ENCODE measurements around the gene APPBP2.
"Not testable (repeated sequence)": the region's sequence is repeated elsewhere in the genome, so short reads cannot be mapped to it uniquely, and the experiment has no call there.

APPBP2 gene

DNA sequence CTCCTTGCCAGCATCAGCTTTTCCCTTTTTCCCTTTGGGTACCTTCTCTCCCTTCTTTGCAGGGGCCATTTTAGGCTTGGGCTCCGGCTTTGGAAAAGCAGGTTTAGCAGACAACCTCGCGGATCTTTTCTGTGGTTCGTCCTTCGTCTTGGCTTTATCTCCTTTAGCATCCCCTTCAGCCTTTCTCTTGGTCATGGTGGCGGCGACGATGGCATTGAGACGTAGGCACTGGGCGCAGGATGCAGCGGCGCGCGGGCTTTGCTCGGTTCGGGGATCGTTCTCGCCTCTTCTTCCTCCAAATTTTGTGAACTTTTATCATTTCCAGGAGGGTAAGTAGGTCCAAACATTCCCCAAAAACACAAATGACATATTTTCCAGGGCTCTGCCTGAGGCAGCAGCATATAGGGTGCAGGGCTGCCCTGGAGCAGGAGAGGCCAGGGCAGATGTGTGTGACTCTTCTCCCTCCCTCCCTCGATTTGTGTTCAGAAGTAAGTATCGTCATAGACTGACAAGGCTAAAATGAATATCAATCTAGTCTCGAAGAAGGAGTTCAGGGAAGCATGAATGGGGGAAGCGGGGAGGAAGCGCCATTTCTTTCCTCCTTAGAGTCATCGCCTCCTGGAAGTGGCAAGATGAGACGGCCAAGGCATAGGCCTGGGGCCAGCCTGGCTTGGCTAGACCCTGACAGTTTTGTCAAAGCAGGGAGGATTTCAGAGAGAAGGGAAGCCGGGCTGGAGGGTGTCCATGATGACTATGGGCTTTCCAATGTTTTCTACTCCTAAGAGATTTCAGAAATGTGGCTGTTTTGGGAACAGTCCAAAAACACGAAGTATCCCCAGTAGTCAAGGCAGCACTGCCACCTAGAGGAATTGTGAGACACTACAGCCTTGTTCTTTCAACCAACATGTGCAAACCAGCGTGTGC, 90.5 kb downstream of the APPBP2 start:
- DNase-seq, result peak; percentile 55
- no peaks in the 10 kb centered on the region for H3K36me3 ChIP-seq
- H3K4me3 ChIP-seq (ENCODE audit: low read depth, low read length), result no peak overlapping the region
- peaks cover 13% of the 10 kb centered on the region for H3K9me3 ChIP-seq (ENCODE audit: severe bottlenecking)
- no peak overlapping the region for H3K27ac ChIP-seq
- no peaks in the 10 kb centered on the region for H3K27me3 ChIP-seq (ENCODE audit: insufficient read depth, low read depth, severe bottlenecking)
- TF ChIP-seq, protein P1, sequence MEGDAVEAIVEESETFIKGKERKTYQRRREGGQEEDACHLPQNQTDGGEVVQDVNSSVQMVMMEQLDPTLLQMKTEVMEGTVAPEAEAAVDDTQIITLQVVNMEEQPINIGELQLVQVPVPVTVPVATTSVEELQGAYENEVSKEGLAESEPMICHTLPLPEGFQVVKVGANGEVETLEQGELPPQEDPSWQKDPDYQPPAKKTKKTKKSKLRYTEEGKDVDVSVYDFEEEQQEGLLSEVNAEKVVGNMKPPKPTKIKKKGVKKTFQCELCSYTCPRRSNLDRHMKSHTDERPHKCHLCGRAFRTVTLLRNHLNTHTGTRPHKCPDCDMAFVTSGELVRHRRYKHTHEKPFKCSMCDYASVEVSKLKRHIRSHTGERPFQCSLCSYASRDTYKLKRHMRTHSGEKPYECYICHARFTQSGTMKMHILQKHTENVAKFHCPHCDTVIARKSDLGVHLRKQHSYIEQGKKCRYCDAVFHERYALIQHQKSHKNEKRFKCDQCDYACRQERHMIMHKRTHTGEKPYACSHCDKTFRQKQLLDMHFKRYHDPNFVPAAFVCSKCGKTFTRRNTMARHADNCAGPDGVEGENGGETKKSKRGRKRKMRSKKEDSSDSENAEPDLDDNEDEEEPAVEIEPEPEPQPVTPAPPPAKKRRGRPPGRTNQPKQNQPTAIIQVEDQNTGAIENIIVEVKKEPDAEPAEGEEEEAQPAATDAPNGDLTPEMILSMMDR (IDR thresholded peaks at IDR 0.05; ENCODE audit: low read depth, low read length), result peak; percentile 91

DNA sequence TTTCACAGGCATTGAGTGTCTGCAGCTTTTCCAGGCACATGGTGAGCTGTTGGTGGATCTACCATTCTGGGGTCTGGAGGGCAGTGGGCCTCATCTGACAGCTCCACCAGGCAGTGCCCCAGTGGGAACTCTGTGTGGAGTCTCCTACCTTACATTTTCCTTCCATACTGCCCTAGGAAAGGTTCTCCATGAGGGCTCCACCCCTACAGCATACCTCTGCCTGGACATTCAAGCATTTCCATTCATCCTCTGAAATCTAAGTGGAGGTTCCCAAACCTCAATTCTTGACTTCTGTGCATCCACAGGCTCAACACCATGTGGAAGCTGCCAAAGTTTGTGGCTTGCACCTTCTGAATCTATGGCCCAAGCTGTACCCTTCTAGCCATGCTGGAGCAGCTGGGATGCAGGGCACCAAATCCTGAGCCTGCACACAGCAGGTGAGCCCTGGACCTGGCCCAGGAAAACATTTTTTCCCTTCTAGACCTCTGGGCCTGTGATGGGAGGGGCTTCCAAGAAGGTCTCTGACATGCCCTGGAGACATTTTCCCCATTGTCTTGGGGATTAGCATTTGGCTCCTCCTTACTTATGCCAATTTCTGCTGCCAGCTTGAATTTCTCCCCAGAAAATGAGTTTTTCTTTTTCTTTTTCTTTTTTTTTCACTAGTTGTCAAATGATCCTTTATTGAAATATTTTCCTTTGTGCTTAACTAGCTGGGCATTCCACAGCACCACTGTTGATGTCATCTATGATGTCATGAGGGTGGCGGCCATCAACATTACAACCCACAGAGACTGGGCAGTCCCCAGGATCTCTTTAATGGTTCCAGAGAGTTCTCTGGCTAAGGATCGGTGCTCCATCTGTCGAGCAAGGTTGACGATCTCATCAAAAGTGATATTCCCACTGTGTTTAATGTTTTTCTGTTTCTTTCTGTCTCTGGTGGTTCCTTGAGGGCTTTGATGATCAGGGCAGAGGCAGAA, 92.7 kb downstream of the APPBP2 start:
- not testable (repeated sequence) for H3K27ac ChIP-seq

DNA sequence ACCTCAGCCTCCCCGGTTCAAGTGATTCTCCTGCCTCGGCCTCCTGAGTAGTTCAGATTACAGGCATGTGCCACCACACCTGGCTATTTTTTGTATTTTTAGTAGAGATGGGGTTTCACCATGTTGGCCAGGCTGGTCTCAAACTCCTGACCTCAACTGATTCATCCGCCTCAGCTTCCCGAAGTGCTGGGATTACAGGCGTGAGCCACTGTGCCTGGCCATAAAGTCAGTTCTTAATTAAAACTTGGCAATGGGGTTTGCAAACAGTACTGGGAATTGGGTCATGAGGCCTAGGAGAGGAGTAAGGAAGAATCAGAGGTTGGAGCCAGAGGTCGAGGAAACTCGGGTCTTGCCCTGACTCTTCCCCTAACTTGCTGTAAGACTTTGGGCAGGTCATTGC, 95.5 kb downstream of the APPBP2 start:
- not testable (repeated sequence) for H3K36me3 ChIP-seq; H3K27me3 ChIP-seq (ENCODE audit: insufficient read depth, low read depth, severe bottlenecking); H3K27ac ChIP-seq; DNase-seq; H3K4me3 ChIP-seq (ENCODE audit: low read depth, low read length)
- H3K9me3 ChIP-seq (ENCODE audit: severe bottlenecking), result peaks cover 13% of the 10 kb centered on the region

More for the DNA sequence above, 92.7 kb downstream of the APPBP2 start:
- peaks cover 13% of the 10 kb centered on the region for H3K9me3 ChIP-seq (ENCODE audit: severe bottlenecking)
- H3K27me3 ChIP-seq (ENCODE audit: insufficient read depth, low read depth, severe bottlenecking); DNase-seq; H3K4me3 ChIP-seq (ENCODE audit: low read depth, low read length); H3K36me3 ChIP-seq: not testable (repeated sequence)

DNA sequence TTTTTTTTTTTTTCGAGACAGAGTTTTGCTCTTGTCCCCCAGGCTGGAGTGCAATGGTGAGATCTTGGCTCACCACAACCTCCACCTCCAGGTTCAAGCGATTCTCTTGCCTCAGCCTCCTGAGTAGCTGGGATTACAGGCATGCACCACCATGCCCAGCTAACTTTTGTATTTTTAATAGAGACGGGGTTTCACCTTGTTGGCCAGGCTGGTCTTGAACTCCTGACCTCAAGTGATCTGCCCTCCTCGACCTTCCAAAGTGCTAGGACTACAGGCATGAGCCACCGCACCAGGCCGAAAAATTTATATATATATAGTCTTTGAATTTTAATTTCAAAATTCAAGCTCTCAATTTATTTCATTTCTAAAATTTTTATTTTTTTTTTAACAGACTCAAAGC, 97.6 kb downstream of the APPBP2 start:
- not testable (repeated sequence) for H3K4me3 ChIP-seq (ENCODE audit: low read depth, low read length); H3K27me3 ChIP-seq (ENCODE audit: insufficient read depth, low read depth, severe bottlenecking); DNase-seq; H3K27ac ChIP-seq; H3K36me3 ChIP-seq
- H3K9me3 ChIP-seq (ENCODE audit: severe bottlenecking), result peaks cover 13% of the 10 kb centered on the region

DNA sequence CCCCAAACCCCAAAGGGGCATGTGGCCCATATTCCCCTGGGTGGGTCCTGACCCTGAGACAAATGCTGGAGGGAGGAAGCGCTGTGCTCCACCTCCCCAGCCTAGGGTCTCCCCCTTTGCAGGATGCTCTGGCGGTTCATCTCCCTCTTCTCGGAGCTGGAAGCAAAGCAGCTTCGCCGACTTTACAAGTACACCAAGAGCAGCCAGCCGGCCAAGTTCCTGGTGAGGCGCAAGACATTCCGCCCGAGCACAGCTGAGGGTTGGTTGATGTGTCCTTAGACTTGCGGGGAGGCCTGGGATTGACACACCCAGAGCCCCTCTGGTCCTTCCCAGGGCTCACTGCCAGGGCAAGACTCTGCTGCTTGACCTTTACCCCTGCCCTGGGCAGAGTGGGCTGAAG, 99.4 kb downstream of the APPBP2 start:
- no peak overlapping the region for H3K27ac ChIP-seq
- no peaks in the 10 kb centered on the region for H3K9me3 ChIP-seq (ENCODE audit: severe bottlenecking)
- H3K27me3 ChIP-seq (ENCODE audit: insufficient read depth, low read depth, severe bottlenecking), result no peaks in the 10 kb centered on the region
- TF ChIP-seq, protein P1 (IDR thresholded peaks at IDR 0.05; ENCODE audit: low read depth, low read length), result no peak
- H3K4me3 ChIP-seq (ENCODE audit: low read depth, low read length), result no peak overlapping the region
- H3K36me3 ChIP-seq, result no peaks in the 10 kb centered on the region
- no peak for DNase-seq

DNA sequence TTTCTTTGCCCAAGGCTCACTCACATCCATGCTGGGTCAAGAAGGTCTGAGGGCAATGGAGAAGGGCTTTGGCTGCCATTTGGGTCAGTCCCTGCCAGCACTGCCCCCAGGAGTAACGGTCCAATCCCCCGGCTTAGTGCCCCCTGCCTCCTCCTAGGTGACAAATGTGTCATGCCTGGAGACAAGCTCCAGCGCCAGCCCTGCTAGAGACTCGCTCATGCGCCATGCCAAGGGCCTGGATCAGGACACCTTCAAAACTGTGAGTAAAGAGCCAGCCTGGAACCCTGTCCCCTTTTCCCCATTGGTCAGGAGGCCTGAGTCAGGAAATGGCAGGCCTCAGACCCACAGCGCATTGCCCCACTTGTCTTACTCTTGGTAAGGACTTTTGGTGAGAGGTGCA, 100.4 kb downstream of the APPBP2 start:
- no peak for DNase-seq
- TF ChIP-seq, protein P1 (IDR thresholded peaks at IDR 0.05; ENCODE audit: low read depth, low read length), result no peak
- Histone ChIP-seq H3K27ac (no peak overlapping the region), H3K4me3 (ENCODE audit: low read depth, low read length) (no peak overlapping the region), H3K27me3 (ENCODE audit: insufficient read depth, low read depth, severe bottlenecking) (no peaks in the 10 kb centered on the region), H3K36me3 (no peaks in the 10 kb centered on the region), H3K9me3 (ENCODE audit: severe bottlenecking) (no peaks in the 10 kb centered on the region)

DNA sequence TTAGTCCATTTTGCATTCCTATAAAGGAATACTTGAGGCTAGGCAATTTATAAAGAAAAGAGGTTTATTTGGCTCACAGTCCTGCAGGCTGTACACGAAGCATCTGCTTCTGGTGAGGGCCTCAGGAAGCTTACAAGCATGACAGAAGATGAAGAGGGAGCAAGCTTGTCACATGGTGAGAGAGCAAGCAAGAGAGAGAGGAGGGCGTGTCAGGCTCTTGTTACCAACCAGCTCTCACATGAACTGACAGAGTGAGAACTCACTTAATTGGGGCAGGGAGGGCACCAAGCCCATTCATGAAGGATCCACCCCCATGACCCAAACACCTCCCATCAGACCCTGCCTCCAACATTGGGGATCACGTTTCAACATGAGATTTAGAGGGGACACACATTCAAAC, 102.2 kb downstream of the APPBP2 start:
- Histone ChIP-seq H3K4me3 (ENCODE audit: low read depth, low read length) (no peak overlapping the region), H3K27ac (no peak overlapping the region), H3K36me3 (no peaks in the 10 kb centered on the region), H3K27me3 (ENCODE audit: insufficient read depth, low read depth, severe bottlenecking) (no peaks in the 10 kb centered on the region), H3K9me3 (ENCODE audit: severe bottlenecking) (peaks cover 2% of the 10 kb centered on the region)
- TF ChIP-seq, protein P1 (IDR thresholded peaks at IDR 0.05; ENCODE audit: low read depth, low read length), result no peak
- DNase-seq, result no peak

All from WERI-Rb-1 (cell line).